Measurements from ENCODE around the gene SUMF1. TPM values are rescaled to one million over a fixed set of nuclear protein-coding genes. Genes with fewer than 3 reads are reported as not detected.
A peak's percentile ranks its signal among the peaks of the same experiment; 100 is the strongest.

Gene SUMF1
- total RNA-seq, 1 donor from 2014 or later, result 10.6 TPM

DNA sequence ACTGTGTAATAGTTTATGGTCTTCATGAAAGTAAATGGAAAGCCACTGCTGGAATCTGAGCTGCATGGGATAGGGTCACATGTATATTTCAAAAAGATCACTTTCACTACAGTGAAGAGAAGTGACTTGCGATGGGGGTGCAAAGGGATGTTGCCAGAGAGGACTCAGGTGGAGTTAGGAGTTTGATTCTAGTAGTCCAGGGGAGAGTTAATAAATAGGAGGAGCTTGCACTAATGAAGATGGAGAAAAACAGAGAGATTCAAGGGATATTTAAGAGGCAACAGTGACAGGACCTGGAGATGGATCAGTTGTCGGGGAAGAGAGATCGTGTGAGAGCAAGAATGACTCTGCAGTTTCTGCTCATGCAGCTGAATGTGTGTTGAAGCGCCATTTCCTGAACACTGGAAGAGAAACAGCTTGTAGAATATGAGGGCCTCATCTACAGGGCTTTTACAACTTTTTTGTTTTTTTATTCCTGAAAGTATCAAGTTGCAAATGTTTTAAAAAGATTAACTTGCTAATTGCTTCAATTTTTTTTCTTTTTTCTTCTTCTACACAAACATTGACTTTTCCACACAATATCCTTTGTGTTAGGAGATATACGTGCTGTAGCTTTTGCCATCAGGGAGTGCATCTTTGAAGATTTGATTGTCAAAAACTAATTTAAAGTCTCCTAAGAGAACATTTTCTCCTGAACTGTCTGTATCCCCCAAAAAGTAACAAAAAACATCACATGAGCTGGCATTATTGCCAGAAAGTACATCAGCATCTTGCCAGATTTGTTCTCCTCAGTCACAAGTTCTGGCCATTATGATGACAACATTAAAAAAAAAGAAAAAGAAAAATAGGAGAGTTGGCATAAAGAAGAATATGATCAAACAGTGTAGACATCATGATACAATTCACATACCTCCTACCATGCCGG is 126.4 kb downstream of the SUMF1 start:
- peaks cover 13% of the 10 kb centered on the region for H3K4me1 Mint-ChIP-seq
- no peak overlapping the region for H3K4me3 Mint-ChIP-seq
- peak overlapping the region; percentile 36 for H3K27ac Mint-ChIP-seq (ENCODE audit: unreplicated experiment)
- H3K9me3 Mint-ChIP-seq, result peaks cover 2% of the 10 kb centered on the region
- TF ChIP-seq, protein P1, sequence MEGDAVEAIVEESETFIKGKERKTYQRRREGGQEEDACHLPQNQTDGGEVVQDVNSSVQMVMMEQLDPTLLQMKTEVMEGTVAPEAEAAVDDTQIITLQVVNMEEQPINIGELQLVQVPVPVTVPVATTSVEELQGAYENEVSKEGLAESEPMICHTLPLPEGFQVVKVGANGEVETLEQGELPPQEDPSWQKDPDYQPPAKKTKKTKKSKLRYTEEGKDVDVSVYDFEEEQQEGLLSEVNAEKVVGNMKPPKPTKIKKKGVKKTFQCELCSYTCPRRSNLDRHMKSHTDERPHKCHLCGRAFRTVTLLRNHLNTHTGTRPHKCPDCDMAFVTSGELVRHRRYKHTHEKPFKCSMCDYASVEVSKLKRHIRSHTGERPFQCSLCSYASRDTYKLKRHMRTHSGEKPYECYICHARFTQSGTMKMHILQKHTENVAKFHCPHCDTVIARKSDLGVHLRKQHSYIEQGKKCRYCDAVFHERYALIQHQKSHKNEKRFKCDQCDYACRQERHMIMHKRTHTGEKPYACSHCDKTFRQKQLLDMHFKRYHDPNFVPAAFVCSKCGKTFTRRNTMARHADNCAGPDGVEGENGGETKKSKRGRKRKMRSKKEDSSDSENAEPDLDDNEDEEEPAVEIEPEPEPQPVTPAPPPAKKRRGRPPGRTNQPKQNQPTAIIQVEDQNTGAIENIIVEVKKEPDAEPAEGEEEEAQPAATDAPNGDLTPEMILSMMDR (conservative IDR thresholded peaks at IDR 0.05), result no peak
- no peak for DNase-seq (ENCODE audit: low read depth, low spot score)
- H3K36me3 Mint-ChIP-seq (ENCODE audit: low read depth), result peaks cover 11% of the 10 kb centered on the region
- H3K27me3 Mint-ChIP-seq (ENCODE audit: low read depth), result no peaks in the 10 kb centered on the region

- H3K4me3 Mint-ChIP-seq, result no peak overlapping the region
- no peaks in the 10 kb centered on the region for H3K27me3 Mint-ChIP-seq (ENCODE audit: low read depth)
- H3K27ac Mint-ChIP-seq (ENCODE audit: unreplicated experiment), result peak overlapping the region; percentile 36
- TF ChIP-seq, protein P1 (conservative IDR thresholded peaks at IDR 0.05), result no peak
- H3K36me3 Mint-ChIP-seq (ENCODE audit: low read depth), result peaks cover 11% of the 10 kb centered on the region
- H3K9me3 Mint-ChIP-seq, result peaks cover 2% of the 10 kb centered on the region
- DNase-seq (ENCODE audit: low read depth, low spot score), result no peak
- H3K4me1 Mint-ChIP-seq, result peaks cover 13% of the 10 kb centered on the region
Measured at GRCh38 chr3:4340077-4340410, 127.0 kb downstream of the SUMF1 start.

- DNase-seq (ENCODE audit: low read depth, low spot score), result no peak
- Mint-ChIP-seq H3K27me3 (ENCODE audit: low read depth) (no peaks in the 10 kb centered on the region), H3K4me3 (no peak overlapping the region), H3K4me1 (peaks cover 13% of the 10 kb centered on the region), H3K27ac (ENCODE audit: unreplicated experiment) (no peak overlapping the region), H3K36me3 (ENCODE audit: low read depth) (no peaks in the 10 kb centered on the region), H3K9me3 (no peaks in the 10 kb centered on the region)
- TF ChIP-seq, protein P1 (conservative IDR thresholded peaks at IDR 0.05), result no peak
Measured at GRCh38 chr3:4338751-4339150, 128.3 kb downstream of the SUMF1 start.

DNA sequence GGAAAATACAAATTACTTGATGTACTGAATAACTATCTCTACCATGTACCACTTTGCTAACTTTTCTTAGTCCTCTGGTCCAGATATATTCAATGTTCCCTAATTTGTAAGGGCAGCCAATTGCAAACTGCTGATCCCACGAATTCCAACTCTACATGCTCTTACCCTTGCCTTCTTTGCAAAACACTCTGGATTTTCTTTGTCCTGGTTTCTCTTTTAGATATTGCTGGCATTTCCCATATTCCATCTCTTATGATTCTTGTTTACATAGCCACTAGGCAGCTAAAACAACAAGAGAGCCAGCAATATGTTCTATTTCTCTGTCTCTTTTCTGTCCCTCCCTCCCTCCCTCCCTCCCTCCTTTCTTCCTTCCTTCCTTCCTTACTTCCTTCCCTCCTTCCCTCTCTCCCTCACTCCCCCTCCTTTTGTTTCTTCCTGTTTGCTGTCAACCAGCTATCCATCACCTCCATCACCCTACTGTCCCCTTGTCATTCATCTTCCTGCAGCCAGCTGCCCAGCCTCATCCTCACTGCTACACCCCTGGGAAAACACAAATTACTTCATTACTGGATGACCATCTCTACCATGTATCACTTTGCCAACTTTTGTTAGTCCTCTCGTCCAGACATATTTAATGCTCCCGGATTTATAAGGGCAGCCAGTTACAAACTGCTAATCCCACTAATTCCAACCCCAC is 130.1 kb downstream of the SUMF1 start:
- peaks cover 2% of the 10 kb centered on the region for H3K36me3 Mint-ChIP-seq (ENCODE audit: low read depth)
- H3K4me1 Mint-ChIP-seq, result peaks cover 13% of the 10 kb centered on the region
- no peak overlapping the region for H3K27ac Mint-ChIP-seq (ENCODE audit: unreplicated experiment)
- no peak for DNase-seq (ENCODE audit: low read depth, low spot score)
- no peak overlapping the region for H3K4me3 Mint-ChIP-seq
- H3K27me3 Mint-ChIP-seq (ENCODE audit: low read depth), result no peaks in the 10 kb centered on the region
- H3K9me3 Mint-ChIP-seq, result no peaks in the 10 kb centered on the region
- TF ChIP-seq, protein P1 (conservative IDR thresholded peaks at IDR 0.05), result no peak

GRCh38 chr3:4335840-4336562 is 131.1 kb downstream of the SUMF1 start:
- no peak for DNase-seq (ENCODE audit: low read depth, low spot score)
- Mint-ChIP-seq H3K4me1 (peaks cover 9% of the 10 kb centered on the region), H3K27ac (ENCODE audit: unreplicated experiment) (no peak overlapping the region), H3K36me3 (ENCODE audit: low read depth) (peaks cover 2% of the 10 kb centered on the region), H3K27me3 (ENCODE audit: low read depth) (no peaks in the 10 kb centered on the region), H3K9me3 (no peaks in the 10 kb centered on the region), H3K4me3 (no peak overlapping the region)
- TF ChIP-seq, protein P1 (conservative IDR thresholded peaks at IDR 0.05), result no peak

Measured in neural crest cell (in vitro differentiated cells).